Measurements from ENCODE around the gene PHKG2. TPM values are rescaled to one million over a fixed set of nuclear protein-coding genes. Genes with fewer than 3 reads are reported as not detected.
A peak's percentile ranks its signal among the peaks of the same experiment; 100 is the strongest.

PHKG2 gene
- polyA plus RNA-seq, 3 donors: 45.4 to 115 (median 54.2) TPM

DNA sequence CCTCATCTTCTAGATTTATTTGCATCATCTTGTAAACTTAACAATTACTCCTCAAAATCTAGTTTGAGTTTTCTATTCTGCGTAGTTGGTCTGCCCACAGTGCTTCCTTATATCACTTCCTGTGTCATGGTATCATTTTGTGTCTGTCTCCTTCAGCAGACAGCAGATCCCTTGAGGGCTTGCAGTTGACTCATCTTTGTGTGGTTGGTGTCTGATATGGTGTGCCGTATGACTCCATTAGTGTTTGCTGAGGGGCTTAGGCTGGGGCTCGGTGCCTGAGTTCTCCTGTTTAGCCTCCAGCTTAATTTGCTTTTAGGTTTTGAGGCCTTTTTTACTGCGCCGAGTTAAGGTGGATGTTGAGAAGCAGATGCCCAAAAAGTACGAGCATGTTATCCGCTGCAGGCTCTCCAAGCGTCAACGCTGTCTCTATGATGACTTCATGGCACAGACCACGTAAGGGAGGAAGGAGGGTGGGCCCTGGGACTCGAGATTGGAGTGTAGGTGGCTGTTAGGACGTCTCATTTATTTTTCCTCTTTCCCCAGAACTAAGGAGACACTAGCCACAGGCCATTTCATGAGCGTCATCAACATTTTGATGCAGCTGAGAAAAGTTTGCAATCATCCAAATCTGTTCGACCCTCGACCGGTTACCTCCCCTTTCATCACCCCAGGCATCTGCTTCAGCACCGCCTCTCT, 32.3 kb upstream of the PHKG2 start:
- Histone ChIP-seq H3K4me3 (replicated peaks in 1 of 3; ENCODE audit: low read depth in 2 of 3, low read length in 3 of 3) (peak overlapping the region in 1 of 3 experiments; percentile 16), H3K27me3 (ENCODE audit: control insufficient read depth in 2 of 2, insufficient read depth in 2 of 2, low read length in 2 of 2) (no peaks in the 10 kb centered on the region), H3K4me1 (ENCODE audit: control insufficient read depth in 1 of 2, insufficient read depth in 2 of 2, low read length in 2 of 2) (peaks cover 39 to 41% of the 10 kb centered on the region in 2 donors), H3K36me3 (replicated peaks in 1 of 2; ENCODE audit: control insufficient read depth in 1 of 2, insufficient read depth in 2 of 2, low read length in 2 of 2) (peaks cover 69 to 75% of the 10 kb centered on the region in 2 donors), H2AFZ (ENCODE audit: insufficient read depth, low read depth, low read length, poor library complexity, severe bottlenecking) (no peak overlapping the region), H3K4me2 (replicated peaks; ENCODE audit: extremely low read depth, low read length, poor library complexity, severe bottlenecking) (peak overlapping the region; percentile 32), H3K9ac (ENCODE audit: insufficient read depth, low read length, poor library complexity, severe bottlenecking) (peak overlapping the region; percentile 69), H3K79me2 (ENCODE audit: insufficient read depth, low read length) (peaks cover 47% of the 10 kb centered on the region), H3K9me3 (replicated peaks in 1 of 2; ENCODE audit: control insufficient read depth in 1 of 2, insufficient read depth in 1 of 2, low read length in 2 of 2) (no peaks in the 10 kb centered on the region), H3K27ac (ENCODE audit: low read depth in 1 of 2, low read length in 2 of 2) (peak overlapping the region; percentile 92 to 98), H4K20me1 (ENCODE audit: insufficient read depth, low read length) (peaks cover 45% of the 10 kb centered on the region)
- peaks cover 0 to 4% (median 0%) of the 10 kb centered on the region in 7 donors for H3K9me3 Mint-ChIP-seq
- peak; percentile 88 to 95 (median 94) for DNase-seq
- H3K27me3 Mint-ChIP-seq (ENCODE audit: low read depth in 3 of 3): peaks cover 0 to 7% (median 0%) of the 10 kb centered on the region in 3 donors
- no peak for TF ChIP-seq CTCF (IDR thresholded peaks at IDR 0.05)
- intact Hi-C loops (cut with micrococcal nuclease): loop anchor here (2.0 to 10.0 kb wide), 3 partner anchors 15 to 341 kb away; partner anchors contain the start of genes MYL11 (in 1 of the 2) and TBC1D10B (in 1 of the 2)
- H3K27ac Mint-ChIP-seq: peak overlapping the region; percentile 97 to 99 (median 99)
- peak overlapping the region; percentile 2 to 67 for H3K4me3 Mint-ChIP-seq
- H3K4me1 Mint-ChIP-seq: peaks cover 33% of the 10 kb centered on the region
- 66% methylated on average over 9 of the region's 17 CpGs for WGBS (ENCODE audit: insufficient coverage)
- peaks cover 71 to 87% of the 10 kb centered on the region in 2 donors for H3K36me3 Mint-ChIP-seq

DNA sequence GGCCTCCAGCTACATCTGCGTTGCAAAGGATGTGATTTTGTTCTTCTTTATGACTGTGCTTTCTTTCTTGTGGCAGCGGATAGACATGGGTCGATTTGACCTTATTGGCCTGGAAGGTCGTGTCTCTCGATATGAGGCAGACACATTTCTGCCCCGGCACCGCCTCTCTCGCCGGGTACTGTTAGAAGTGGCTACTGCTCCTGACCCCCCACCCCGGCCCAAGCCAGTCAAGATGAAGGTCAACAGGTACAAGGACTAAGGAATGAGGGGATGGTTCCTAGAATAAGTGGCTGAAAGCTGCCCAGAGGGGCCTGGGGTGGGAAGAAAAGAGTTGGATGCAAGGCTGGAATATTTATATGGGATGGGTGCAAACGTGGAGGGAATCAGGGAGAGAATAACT, 28.1 kb upstream of the PHKG2 start:
- Histone ChIP-seq H3K27ac (ENCODE audit: low read depth in 1 of 2, low read length in 2 of 2) (peak overlapping the region in 1 of 2 donors; percentile 20), H3K9ac (ENCODE audit: insufficient read depth, low read length, poor library complexity, severe bottlenecking) (no peak overlapping the region), H3K4me1 (ENCODE audit: control insufficient read depth in 1 of 2, insufficient read depth in 2 of 2, low read length in 2 of 2) (peaks cover 38 to 41% of the 10 kb centered on the region in 2 donors), H3K79me2 (ENCODE audit: insufficient read depth, low read length) (peaks cover 67% of the 10 kb centered on the region), H3K9me3 (replicated peaks in 1 of 2; ENCODE audit: control insufficient read depth in 1 of 2, insufficient read depth in 1 of 2, low read length in 2 of 2) (no peaks in the 10 kb centered on the region), H3K4me3 (replicated peaks in 1 of 3; ENCODE audit: low read depth in 2 of 3, low read length in 3 of 3) (no peak overlapping the region), H4K20me1 (ENCODE audit: insufficient read depth, low read length) (peaks cover 41% of the 10 kb centered on the region), H3K27me3 (ENCODE audit: control insufficient read depth in 2 of 2, insufficient read depth in 2 of 2, low read length in 2 of 2) (no peaks in the 10 kb centered on the region), H3K4me2 (replicated peaks; ENCODE audit: extremely low read depth, low read length, poor library complexity, severe bottlenecking) (no peak overlapping the region), H3K36me3 (replicated peaks in 1 of 2; ENCODE audit: control insufficient read depth in 1 of 2, insufficient read depth in 2 of 2, low read length in 2 of 2) (peaks cover 77 to 86% of the 10 kb centered on the region in 2 donors), H2AFZ (ENCODE audit: insufficient read depth, low read depth, low read length, poor library complexity, severe bottlenecking) (no peak overlapping the region)
- DNase-seq: no peak
- 100% methylated on average over 3 of the region's 11 CpGs for WGBS (ENCODE audit: insufficient coverage)
- Mint-ChIP-seq H3K27me3 (ENCODE audit: low read depth in 3 of 3) (peaks cover 0 to 5% (median 2%) of the 10 kb centered on the region in 3 donors), H3K36me3 (peaks cover 76 to 88% of the 10 kb centered on the region in 2 donors), H3K4me1 (peaks cover 41% of the 10 kb centered on the region), H3K4me3 (no peak overlapping the region), H3K9me3 (peaks cover 0 to 5% (median 0%) of the 10 kb centered on the region in 7 donors), H3K27ac (peak overlapping the region in 3 of 7 donors; percentile 4 to 74 (median 21))
- no peak for TF ChIP-seq CTCF (IDR thresholded peaks at IDR 0.05)
- intact Hi-C loops (cut with micrococcal nuclease): loop anchor here in 1 of 2 donors (5.0 kb wide), 1 partner anchor 37 kb away; no protein-coding TSS in a partner anchor

Data from CD14-positive monocyte (primary cell).